HepG2 (cell line): ENCODE data around the gene FGF21. TPM values are rescaled to one million over a fixed set of nuclear protein-coding genes. Genes with fewer than 3 reads are reported as not detected.

ENCODE experiments used
- ARID2 ChIP-seq: sonication (generic); formaldehyde crosslinking; IDR thresholded peaks from 2 replicates; pipeline ENCODE4 v1.8.1; 2022; ENCODE audit warnings: mild to moderate bottlenecking, missing genetic modification reagents, borderline replicate concordance
- CCAR2 ChIP-seq: fragments of 200-400 bp; formaldehyde crosslinking; optimal IDR thresholded peaks from 2 replicates; pipeline ENCODE3; 2018; ENCODE audit warnings: low read depth, mild to moderate bottlenecking, low read length, moderate library complexity
- GABPB1 ChIP-seq: IDR thresholded peaks from 2 replicates; pipeline ENCODE4 v1.6.1; 2016; ENCODE audit warnings: mild to moderate bottlenecking, missing genetic modification reagents, moderate library complexity, missing compliant biosample characterization
- HHEX ChIP-seq: IDR thresholded peaks from 2 replicates; pipeline ENCODE4 v1.6.1; 2016; ENCODE audit warnings: control low read depth
- KLF16 ChIP-seq, 2 experiments: sonication (generic) in 1 of 2; formaldehyde crosslinking in 1 of 2; IDR thresholded peaks; 2 replicates each; pipeline versions ENCODE4 v1.6.1 to v1.8.0; 2016 to 2023; ENCODE audit warnings: missing genetic modification reagents in 2 of 2, missing compliant biosample characterization in 1 of 2
- NCOR1 ChIP-seq: fragments of 200-600 bp; sonication (generic); IDR thresholded peaks from 2 replicates; pipeline ENCODE4 v1.7.0; 2017; ENCODE audit warnings: antibody characterized with exemption, low read length, borderline replicate concordance
- NFIC ChIP-seq: IDR thresholded peaks from 2 replicates; pipeline ENCODE4 v1.6.1; 2012; ENCODE audit warnings: mild to moderate bottlenecking, low read length, inconsistent platforms
- NFKB2 ChIP-seq: sonication (generic); formaldehyde crosslinking; IDR thresholded peaks from 2 replicates; pipeline ENCODE4 v1.4.0; 2020; ENCODE audit warnings: missing genetic modification reagents, borderline replicate concordance
- SP5 ChIP-seq: IDR thresholded peaks from 2 replicates; pipeline ENCODE4 v1.6.1; 2016; ENCODE audit warnings: low read depth, borderline replicate concordance
- ZFP82 ChIP-seq: sonication (generic); formaldehyde crosslinking; IDR thresholded peaks from 2 replicates; pipeline ENCODE4 v1.5.1; 2020; ENCODE audit warnings: mild to moderate bottlenecking, missing genetic modification reagents, borderline replicate concordance
- ZNF33B ChIP-seq: sonication (generic); formaldehyde crosslinking; IDR thresholded peaks from 2 replicates; pipeline ENCODE4 v1.5.1; 2020; ENCODE audit warnings: mild to moderate bottlenecking, missing genetic modification reagents
- ZNF350 ChIP-seq: sonication (generic); formaldehyde crosslinking; IDR thresholded peaks from 2 replicates; pipeline ENCODE4 v1.4.0; 2020; ENCODE audit warnings: mild to moderate bottlenecking, low read depth, missing genetic modification reagents, borderline replicate concordance
- ZNF605 ChIP-seq: sonication (generic); formaldehyde crosslinking; IDR thresholded peaks from 2 replicates; pipeline ENCODE4 v1.8.0; 2022; ENCODE audit warnings: mild to moderate bottlenecking, missing genetic modification reagents
- ZNF790 ChIP-seq: sonication (generic); formaldehyde crosslinking; IDR thresholded peaks from 2 replicates; pipeline ENCODE4 v1.8.0; 2022; ENCODE audit warnings: missing genetic modification reagents, mild to moderate bottlenecking, borderline replicate concordance
- ZSCAN25 ChIP-seq: sonication (generic); formaldehyde crosslinking; IDR thresholded peaks from 2 replicates; pipeline ENCODE4 v1.8.0; 2022; ENCODE audit warnings: mild to moderate bottlenecking, missing genetic modification reagents
- polyA plus RNA-seq, 8 experiments: library from polyadenylated mRNA; depleted of rRNA in 3 of 8; stranded (reverse) in 7 of 8; unstranded in 1 of 8; fragments of >200 nt; fragmentation: Illumina TruSeq in 4 of 8; extraction: Trizol in 4 of 8; gene quantifications; 2 replicates each; pipeline versions ENCODE4 v1.2.1 to v1.2.3, GENCODE V29; 2011 to 2016; ENCODE audit warnings: low read depth in 4 of 8, missing spikeins in 1 of 8, mixed read lengths in 1 of 8; ENCODE audit not compliant: insufficient read depth in 1 of 8
- total RNA-seq, 5 experiments: library from RNA; depleted of rRNA; stranded (reverse); fragments of >200 nt; fragmentation: Illumina TruSeq; extraction: Trizol; gene quantifications; 2 replicates each; pipeline ENCODE4 v1.2.3, GENCODE V29; 2016; ENCODE audit warnings: low read depth in 1 of 5
- TF ChIP-seq, protein P1 (sequence below): sonication (generic); formaldehyde crosslinking; IDR thresholded peaks from 2 replicates; pipeline ENCODE4 v1.8.0; 2022; ENCODE audit warnings: low read depth, missing genetic modification reagents
- TF ChIP-seq, protein P2 (sequence below): sonication (generic); formaldehyde crosslinking; conservative IDR thresholded peaks from 2 replicates; pipeline ENCODE4 v1.8.0; 2022; ENCODE audit warnings: mild to moderate bottlenecking, moderate library complexity, missing genetic modification reagents
- TF ChIP-seq, protein P3 (sequence below): sonication (generic); formaldehyde crosslinking; IDR thresholded peaks from 2 replicates; pipeline ENCODE4 v1.4.0; 2020; ENCODE audit warnings: missing genetic modification reagents, mild to moderate bottlenecking, borderline replicate concordance
- TF ChIP-seq, protein P4 (sequence below): sonication (generic); formaldehyde crosslinking; IDR thresholded peaks from 2 replicates; pipeline ENCODE4 v1.4.0; 2020; ENCODE audit warnings: missing genetic modification reagents; ENCODE audit errors: not compliant biosample characterization
- TF ChIP-seq, protein P5 (sequence below): sonication (generic); formaldehyde crosslinking; conservative IDR thresholded peaks from 2 replicates; pipeline ENCODE4 v1.5.0; 2020; ENCODE audit warnings: missing genetic modification reagents

Gene FGF21
- total and polyA plus RNA-seq, 2 of the 13 experiments (the other 11 are each of a cell fraction or from before 2014, with no cell fraction given), result 0.17 TPM; not detected in 1

DNA sequence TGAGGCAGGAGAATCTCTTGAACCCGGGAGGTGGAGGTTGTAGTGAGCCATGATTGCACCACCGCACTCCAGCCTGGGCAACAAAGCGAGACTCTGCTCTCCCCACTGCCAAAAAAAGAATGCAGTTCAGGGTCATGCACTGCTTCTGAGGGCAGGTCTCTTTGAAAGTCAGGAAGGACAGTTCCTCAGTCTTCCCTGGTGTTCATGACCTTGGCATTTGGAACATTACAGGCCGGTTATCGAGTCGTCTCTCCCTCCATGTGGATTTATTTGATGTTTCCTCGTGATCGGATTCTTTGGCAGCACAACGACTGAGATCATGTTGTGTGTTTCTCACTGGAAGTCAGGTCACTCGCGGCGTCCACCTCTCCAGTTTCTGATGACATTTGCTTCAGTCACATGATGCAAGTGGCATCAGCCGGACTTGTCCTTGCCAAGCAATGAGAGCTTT, 17.2 kb downstream of the FGF21 start (continued):
- TF ChIP-seq, protein P1, sequence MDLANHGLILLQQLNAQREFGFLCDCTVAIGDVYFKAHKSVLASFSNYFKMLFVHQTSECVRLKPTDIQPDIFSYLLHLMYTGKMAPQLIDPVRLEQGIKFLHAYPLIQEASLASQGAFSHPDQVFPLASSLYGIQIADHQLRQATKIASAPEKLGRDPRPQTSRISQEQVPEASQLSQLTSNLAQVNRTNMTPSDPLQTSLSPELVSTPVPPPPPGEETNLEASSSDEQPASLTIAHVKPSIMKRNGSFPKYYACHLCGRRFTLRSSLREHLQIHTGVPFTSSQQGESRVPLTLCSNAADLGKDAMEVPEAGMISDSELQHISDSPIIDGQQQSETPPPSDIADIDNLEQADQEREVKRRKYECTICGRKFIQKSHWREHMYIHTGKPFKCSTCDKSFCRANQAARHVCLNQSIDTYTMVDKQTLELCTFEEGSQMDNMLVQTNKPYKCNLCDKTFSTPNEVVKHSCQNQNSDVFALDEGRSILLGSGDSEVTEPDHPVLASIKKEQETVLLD (CRISPR knock-in tag), result no peak
- no peak for TF ChIP-seq KLF16 (CRISPR knock-in tag; IDR thresholded peaks at IDR 0.05)
- 0 out of 2 replicates have a peak, but pooled peaks have one; percentile 15 for TF ChIP-seq GABPB1 (CRISPR knock-in tag)
- TF ChIP-seq, protein P2, sequence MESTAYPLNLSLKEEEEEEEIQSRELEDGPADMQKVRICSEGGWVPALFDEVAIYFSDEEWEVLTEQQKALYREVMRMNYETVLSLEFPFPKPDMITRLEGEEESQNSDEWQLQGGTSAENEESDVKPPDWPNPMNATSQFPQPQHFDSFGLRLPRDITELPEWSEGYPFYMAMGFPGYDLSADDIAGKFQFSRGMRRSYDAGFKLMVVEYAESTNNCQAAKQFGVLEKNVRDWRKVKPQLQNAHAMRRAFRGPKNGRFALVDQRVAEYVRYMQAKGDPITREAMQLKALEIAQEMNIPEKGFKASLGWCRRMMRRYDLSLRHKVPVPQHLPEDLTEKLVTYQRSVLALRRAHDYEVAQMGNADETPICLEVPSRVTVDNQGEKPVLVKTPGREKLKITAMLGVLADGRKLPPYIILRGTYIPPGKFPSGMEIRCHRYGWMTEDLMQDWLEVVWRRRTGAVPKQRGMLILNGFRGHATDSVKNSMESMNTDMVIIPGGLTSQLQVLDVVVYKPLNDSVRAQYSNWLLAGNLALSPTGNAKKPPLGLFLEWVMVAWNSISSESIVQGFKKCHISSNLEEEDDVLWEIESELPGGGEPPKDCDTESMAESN (CRISPR knock-in tag), result no peak
- no peak for TF ChIP-seq ZNF33B (CRISPR knock-in tag)
- TF ChIP-seq ZSCAN25 (CRISPR knock-in tag), result no peak
- TF ChIP-seq ZNF605 (CRISPR knock-in tag), result no peak
- TF ChIP-seq, protein P3, sequence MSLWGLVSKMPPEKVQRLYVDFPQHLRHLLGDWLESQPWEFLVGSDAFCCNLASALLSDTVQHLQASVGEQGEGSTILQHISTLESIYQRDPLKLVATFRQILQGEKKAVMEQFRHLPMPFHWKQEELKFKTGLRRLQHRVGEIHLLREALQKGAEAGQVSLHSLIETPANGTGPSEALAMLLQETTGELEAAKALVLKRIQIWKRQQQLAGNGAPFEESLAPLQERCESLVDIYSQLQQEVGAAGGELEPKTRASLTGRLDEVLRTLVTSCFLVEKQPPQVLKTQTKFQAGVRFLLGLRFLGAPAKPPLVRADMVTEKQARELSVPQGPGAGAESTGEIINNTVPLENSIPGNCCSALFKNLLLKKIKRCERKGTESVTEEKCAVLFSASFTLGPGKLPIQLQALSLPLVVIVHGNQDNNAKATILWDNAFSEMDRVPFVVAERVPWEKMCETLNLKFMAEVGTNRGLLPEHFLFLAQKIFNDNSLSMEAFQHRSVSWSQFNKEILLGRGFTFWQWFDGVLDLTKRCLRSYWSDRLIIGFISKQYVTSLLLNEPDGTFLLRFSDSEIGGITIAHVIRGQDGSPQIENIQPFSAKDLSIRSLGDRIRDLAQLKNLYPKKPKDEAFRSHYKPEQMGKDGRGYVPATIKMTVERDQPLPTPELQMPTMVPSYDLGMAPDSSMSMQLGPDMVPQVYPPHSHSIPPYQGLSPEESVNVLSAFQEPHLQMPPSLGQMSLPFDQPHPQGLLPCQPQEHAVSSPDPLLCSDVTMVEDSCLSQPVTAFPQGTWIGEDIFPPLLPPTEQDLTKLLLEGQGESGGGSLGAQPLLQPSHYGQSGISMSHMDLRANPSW (CRISPR knock-in tag), result no peak
- TF ChIP-seq, protein P4, sequence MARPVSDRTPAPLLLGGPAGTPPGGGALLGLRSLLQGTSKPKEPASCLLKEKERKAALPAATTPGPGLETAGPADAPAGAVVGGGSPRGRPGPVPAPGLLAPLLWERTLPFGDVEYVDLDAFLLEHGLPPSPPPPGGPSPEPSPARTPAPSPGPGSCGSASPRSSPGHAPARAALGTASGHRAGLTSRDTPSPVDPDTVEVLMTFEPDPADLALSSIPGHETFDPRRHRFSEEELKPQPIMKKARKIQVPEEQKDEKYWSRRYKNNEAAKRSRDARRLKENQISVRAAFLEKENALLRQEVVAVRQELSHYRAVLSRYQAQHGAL (CRISPR knock-in tag), result no peak
- TF ChIP-seq ZFP82, result no peak
- TF ChIP-seq, protein P5, sequence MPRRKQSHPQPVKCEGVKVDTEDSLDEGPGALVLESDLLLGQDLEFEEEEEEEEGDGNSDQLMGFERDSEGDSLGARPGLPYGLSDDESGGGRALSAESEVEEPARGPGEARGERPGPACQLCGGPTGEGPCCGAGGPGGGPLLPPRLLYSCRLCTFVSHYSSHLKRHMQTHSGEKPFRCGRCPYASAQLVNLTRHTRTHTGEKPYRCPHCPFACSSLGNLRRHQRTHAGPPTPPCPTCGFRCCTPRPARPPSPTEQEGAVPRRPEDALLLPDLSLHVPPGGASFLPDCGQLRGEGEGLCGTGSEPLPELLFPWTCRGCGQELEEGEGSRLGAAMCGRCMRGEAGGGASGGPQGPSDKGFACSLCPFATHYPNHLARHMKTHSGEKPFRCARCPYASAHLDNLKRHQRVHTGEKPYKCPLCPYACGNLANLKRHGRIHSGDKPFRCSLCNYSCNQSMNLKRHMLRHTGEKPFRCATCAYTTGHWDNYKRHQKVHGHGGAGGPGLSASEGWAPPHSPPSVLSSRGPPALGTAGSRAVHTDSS (CRISPR knock-in tag), result no peak
- TF ChIP-seq NCOR1, result peak; percentile 44; the same call in 1 of the 2 replicates
- no peak for TF ChIP-seq ZNF350 (CRISPR knock-in tag)
- TF ChIP-seq ZNF790 (CRISPR knock-in tag), result no peak
- no peak for TF ChIP-seq CCAR2
- no peak for TF ChIP-seq NFIC
- no peak for TF ChIP-seq HHEX (CRISPR knock-in tag)
- TF ChIP-seq SP5 (CRISPR knock-in tag), result no peak
- no peak for TF ChIP-seq ARID2
- TF ChIP-seq NFKB2 (CRISPR knock-in tag), result no peak
